ENCODE results near the gene SNTG2.
"Not testable (repeated sequence)": the region's sequence is repeated elsewhere in the genome, so short reads cannot be mapped to it uniquely, and the experiment has no call there.

Gene SNTG2

DNA sequence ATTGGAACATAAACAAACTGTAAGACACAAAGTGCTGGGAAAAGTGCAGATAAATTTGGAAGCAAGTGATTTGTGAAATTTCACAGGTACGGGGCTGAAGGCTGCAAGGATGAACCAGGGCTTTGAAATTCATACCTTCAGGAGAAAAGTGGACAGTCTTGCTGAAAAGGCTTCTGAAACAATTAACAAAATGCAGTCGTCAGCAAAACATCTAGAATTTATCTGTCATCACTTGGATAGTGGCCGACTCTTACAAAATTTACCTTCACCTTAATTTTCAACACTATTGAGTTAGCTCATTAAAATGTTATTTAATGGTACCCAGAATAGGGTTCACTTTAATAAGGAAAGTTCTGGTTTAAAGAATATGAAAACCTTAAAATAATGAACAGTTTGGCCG lies 138.3 kb downstream of the SNTG2 start:
- TF ChIP-seq EZH2phosphoT487 (IDR thresholded peaks at IDR 0.05; ENCODE audit: borderline replicate concordance, low read length) = no peak
- no peaks in the 10 kb centered on the region for H4K20me1 ChIP-seq (ENCODE audit: control insufficient read depth, insufficient read depth, low read depth, low read length)
- H3K9me3 ChIP-seq (ENCODE audit: control insufficient read depth, insufficient read depth, low read length) = no peaks in the 10 kb centered on the region
- H3K9me2 ChIP-seq (replicated peaks; ENCODE audit: control insufficient read depth, low read length) = no peaks in the 10 kb centered on the region
- H3F3A ChIP-seq (ENCODE audit: control insufficient read depth, insufficient read depth) = no peaks in the 10 kb centered on the region
- H3K27ac ChIP-seq (ENCODE audit: low read depth, low read length) = no peak overlapping the region
- H3K4me2 ChIP-seq (ENCODE audit: low read length) = no peak overlapping the region
- H3K36me3 ChIP-seq (ENCODE audit: control insufficient read depth, low read length) = no peaks in the 10 kb centered on the region
- no peaks in the 10 kb centered on the region for H3K4me1 ChIP-seq (ENCODE audit: control insufficient read depth, low read length)
- H3K27me3 ChIP-seq (ENCODE audit: control insufficient read depth, low read length) = no peaks in the 10 kb centered on the region
- H3K4me3 ChIP-seq (ENCODE audit: low read length) = no peak overlapping the region
- no peaks in the 10 kb centered on the region for H3K79me2 ChIP-seq (ENCODE audit: control insufficient read depth, low read length)

DNA sequence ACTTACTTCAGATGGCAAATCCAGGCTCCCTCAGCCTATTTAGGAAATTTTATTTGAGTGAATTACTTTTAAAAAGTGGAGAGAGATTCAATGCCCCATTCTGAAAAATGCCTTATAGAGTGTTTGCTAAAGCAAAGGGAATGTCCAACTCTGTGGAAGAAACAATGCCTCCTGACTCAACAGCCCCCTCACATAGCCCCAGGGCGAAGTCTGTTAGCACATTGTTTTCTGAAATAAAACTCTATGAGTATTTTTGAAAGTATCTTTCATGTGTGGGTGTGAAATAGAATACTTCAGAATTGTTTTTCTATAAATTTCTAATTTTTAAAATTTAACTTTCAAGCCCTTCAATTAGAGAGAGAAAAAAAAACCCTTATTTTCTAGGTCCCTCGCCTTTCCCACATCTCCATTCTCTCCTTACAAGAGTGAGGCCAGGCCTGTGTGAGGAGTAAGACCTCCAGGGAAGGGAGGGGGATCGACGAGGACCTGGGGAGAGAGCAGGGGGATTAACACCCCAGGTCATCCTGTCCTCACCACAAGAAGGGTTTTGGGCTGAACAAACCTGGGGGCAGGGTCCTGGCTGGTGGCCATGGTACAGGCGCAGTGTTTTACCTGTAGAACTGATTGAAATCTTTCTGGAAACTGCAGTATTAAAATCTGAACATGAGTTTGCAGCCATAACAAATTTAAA lies 141.4 kb downstream of the SNTG2 start:
- no peaks in the 10 kb centered on the region for H3K9me3 ChIP-seq (ENCODE audit: control insufficient read depth, insufficient read depth, low read length)
- no peaks in the 10 kb centered on the region for H3K27me3 ChIP-seq (ENCODE audit: control insufficient read depth, low read length)
- H4K20me1 ChIP-seq (ENCODE audit: control insufficient read depth, insufficient read depth, low read depth, low read length) = no peaks in the 10 kb centered on the region
- H3K4me3 ChIP-seq (ENCODE audit: low read length) = no peak overlapping the region
- H3K36me3 ChIP-seq (ENCODE audit: control insufficient read depth, low read length) = no peaks in the 10 kb centered on the region
- H3K27ac ChIP-seq (ENCODE audit: low read depth, low read length) = no peak overlapping the region
- no peaks in the 10 kb centered on the region for H3K4me1 ChIP-seq (ENCODE audit: control insufficient read depth, low read length)
- no peak for TF ChIP-seq EZH2phosphoT487 (IDR thresholded peaks at IDR 0.05; ENCODE audit: borderline replicate concordance, low read length)
- no peaks in the 10 kb centered on the region for H3K79me2 ChIP-seq (ENCODE audit: control insufficient read depth, low read length)
- no peaks in the 10 kb centered on the region for H3K9me2 ChIP-seq (replicated peaks; ENCODE audit: control insufficient read depth, low read length)
- H3K4me2 ChIP-seq (ENCODE audit: low read length) = no peak overlapping the region
- H3F3A ChIP-seq (ENCODE audit: control insufficient read depth, insufficient read depth) = no peaks in the 10 kb centered on the region

DNA sequence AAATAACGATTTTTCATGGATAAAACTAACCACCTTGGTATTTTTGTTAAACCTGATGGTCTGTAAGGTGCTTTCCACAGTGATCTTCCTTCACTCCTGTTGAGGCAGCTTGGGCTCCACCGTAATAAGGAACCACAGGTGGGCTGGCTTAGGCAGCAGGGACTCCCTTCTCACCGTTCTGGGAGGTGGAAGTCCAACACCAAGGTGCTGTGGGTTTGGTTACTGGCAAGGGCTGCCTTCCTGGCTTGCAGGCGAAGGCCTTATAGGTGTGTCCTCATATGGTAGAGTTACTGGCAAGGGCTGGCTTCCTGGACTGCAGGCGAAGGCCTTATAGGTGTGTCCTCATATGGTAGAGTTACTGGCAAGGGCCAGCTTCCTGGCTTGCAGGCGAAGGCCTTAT lies 143.0 kb downstream of the SNTG2 start:
- H3K9me3 ChIP-seq (ENCODE audit: control insufficient read depth, insufficient read depth, low read length); H3K27ac ChIP-seq (ENCODE audit: low read depth, low read length); H3K4me3 ChIP-seq (ENCODE audit: low read length); H3F3A ChIP-seq (ENCODE audit: control insufficient read depth, insufficient read depth); H4K20me1 ChIP-seq (ENCODE audit: control insufficient read depth, insufficient read depth, low read depth, low read length); H3K27me3 ChIP-seq (ENCODE audit: control insufficient read depth, low read length); H3K36me3 ChIP-seq (ENCODE audit: control insufficient read depth, low read length); H3K4me1 ChIP-seq (ENCODE audit: control insufficient read depth, low read length); H3K4me2 ChIP-seq (ENCODE audit: low read length); H3K79me2 ChIP-seq (ENCODE audit: control insufficient read depth, low read length); H3K9me2 ChIP-seq (replicated peaks; ENCODE audit: control insufficient read depth, low read length): not testable (repeated sequence)

DNA sequence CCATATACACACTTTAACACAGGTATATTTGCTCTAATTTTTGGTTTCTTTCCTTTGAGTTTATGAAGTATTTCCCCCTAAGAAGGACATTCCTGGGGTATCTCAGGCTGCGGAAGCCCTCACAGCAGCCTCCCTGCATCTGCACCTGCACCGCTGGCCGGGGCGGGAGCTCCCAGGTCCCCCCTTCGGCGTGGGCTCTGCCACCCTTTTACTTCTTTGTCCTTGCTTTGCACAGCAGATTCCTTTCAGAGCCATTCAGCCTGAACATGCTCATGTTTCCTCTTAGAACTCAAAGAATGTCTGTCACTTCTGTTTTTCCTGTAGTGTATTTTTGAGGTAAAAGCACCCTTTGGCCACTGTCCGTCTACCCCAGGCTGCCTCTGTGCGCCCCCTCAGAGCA lies 146.5 kb downstream of the SNTG2 start:
- Histone ChIP-seq H3K4me1 (ENCODE audit: control insufficient read depth, low read length) (no peaks in the 10 kb centered on the region), H3K36me3 (ENCODE audit: control insufficient read depth, low read length) (no peaks in the 10 kb centered on the region), H3K4me3 (ENCODE audit: low read length) (no peak overlapping the region), H3K27ac (ENCODE audit: low read depth, low read length) (no peak overlapping the region), H3K9me3 (ENCODE audit: control insufficient read depth, insufficient read depth, low read length) (peaks cover 4% of the 10 kb centered on the region; the same call in 1 of the 2 replicates), H3F3A (ENCODE audit: control insufficient read depth, insufficient read depth) (no peaks in the 10 kb centered on the region), H3K27me3 (ENCODE audit: control insufficient read depth, low read length) (no peaks in the 10 kb centered on the region), H3K79me2 (ENCODE audit: control insufficient read depth, low read length) (no peaks in the 10 kb centered on the region), H4K20me1 (ENCODE audit: control insufficient read depth, insufficient read depth, low read depth, low read length) (no peaks in the 10 kb centered on the region), H3K9me2 (replicated peaks; ENCODE audit: control insufficient read depth, low read length) (no peaks in the 10 kb centered on the region), H3K4me2 (ENCODE audit: low read length) (no peak overlapping the region)
- TF ChIP-seq, protein P1, sequence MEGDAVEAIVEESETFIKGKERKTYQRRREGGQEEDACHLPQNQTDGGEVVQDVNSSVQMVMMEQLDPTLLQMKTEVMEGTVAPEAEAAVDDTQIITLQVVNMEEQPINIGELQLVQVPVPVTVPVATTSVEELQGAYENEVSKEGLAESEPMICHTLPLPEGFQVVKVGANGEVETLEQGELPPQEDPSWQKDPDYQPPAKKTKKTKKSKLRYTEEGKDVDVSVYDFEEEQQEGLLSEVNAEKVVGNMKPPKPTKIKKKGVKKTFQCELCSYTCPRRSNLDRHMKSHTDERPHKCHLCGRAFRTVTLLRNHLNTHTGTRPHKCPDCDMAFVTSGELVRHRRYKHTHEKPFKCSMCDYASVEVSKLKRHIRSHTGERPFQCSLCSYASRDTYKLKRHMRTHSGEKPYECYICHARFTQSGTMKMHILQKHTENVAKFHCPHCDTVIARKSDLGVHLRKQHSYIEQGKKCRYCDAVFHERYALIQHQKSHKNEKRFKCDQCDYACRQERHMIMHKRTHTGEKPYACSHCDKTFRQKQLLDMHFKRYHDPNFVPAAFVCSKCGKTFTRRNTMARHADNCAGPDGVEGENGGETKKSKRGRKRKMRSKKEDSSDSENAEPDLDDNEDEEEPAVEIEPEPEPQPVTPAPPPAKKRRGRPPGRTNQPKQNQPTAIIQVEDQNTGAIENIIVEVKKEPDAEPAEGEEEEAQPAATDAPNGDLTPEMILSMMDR (IDR thresholded peaks at IDR 0.05; ENCODE audit: low read depth, low read length, poor library complexity, severe bottlenecking) = no peak
- no peak for TF ChIP-seq EZH2phosphoT487 (IDR thresholded peaks at IDR 0.05; ENCODE audit: borderline replicate concordance, low read length)

DNA sequence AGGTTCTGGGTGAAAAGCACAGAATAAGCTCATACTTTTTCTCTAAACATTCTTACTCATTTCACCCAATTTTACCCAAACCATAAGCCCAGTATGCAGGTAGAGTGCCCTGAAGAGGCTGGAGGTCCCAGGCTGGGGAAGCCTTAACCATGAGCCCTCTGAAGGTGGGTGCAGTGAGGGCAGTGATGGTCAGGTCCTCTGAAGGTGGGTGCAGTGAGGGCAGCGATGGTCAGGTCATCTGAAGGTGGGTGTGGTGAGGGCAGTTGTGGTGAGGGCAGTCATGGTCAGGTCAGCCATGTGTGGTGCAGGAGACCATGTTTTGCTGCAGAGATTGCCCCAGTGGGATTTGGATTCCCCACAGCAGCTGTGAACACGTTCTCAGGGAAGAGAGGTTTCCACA lies 148.8 kb downstream of the SNTG2 start:
- Histone ChIP-seq H3K9me3 (ENCODE audit: control insufficient read depth, insufficient read depth, low read length) (peaks cover 4% of the 10 kb centered on the region; the same call in 1 of the 2 replicates), H4K20me1 (ENCODE audit: control insufficient read depth, insufficient read depth, low read depth, low read length) (no peaks in the 10 kb centered on the region), H3K36me3 (ENCODE audit: control insufficient read depth, low read length) (no peaks in the 10 kb centered on the region), H3F3A (ENCODE audit: control insufficient read depth, insufficient read depth) (no peaks in the 10 kb centered on the region), H3K27ac (ENCODE audit: low read depth, low read length) (no peak overlapping the region), H3K27me3 (ENCODE audit: control insufficient read depth, low read length) (no peaks in the 10 kb centered on the region), H3K4me1 (ENCODE audit: control insufficient read depth, low read length) (no peaks in the 10 kb centered on the region), H3K79me2 (ENCODE audit: control insufficient read depth, low read length) (no peaks in the 10 kb centered on the region), H3K4me2 (ENCODE audit: low read length) (no peak overlapping the region), H3K9me2 (replicated peaks; ENCODE audit: control insufficient read depth, low read length) (no peaks in the 10 kb centered on the region), H3K4me3 (ENCODE audit: low read length) (no peak overlapping the region)
- no peak for TF ChIP-seq EZH2phosphoT487 (IDR thresholded peaks at IDR 0.05; ENCODE audit: borderline replicate concordance, low read length)
- TF ChIP-seq, protein P1 (IDR thresholded peaks at IDR 0.05; ENCODE audit: low read depth, low read length, poor library complexity, severe bottlenecking) = no peak

Measured in DOHH2 (cell line).